Chondrocyte (in vitro differentiated cells): ENCODE results near the gene SYMPK. TPM values are rescaled to one million over a fixed set of nuclear protein-coding genes. Genes with fewer than 3 reads are reported as not detected.

Source experiments
- DNase-seq: peaks from one replicate; pipeline ENCODE4 v3.0.0; 2021; ENCODE audit warnings: mixed read lengths, low spot score
- H3K27ac Mint-ChIP-seq: one replicate; pipeline ENCODE4 v1.8.0; 2021; ENCODE audit warnings: mild to moderate bottlenecking, moderate library complexity, mixed read lengths; ENCODE audit not compliant: unreplicated experiment
- H3K27me3 Mint-ChIP-seq: 2 replicates; pipeline ENCODE4 v1.8.0; 2021; ENCODE audit warnings: low read depth, mixed read lengths
- H3K36me3 Mint-ChIP-seq: 2 replicates; pipeline ENCODE4 v1.8.0; 2021; ENCODE audit warnings: low read depth, mixed read lengths
- H3K4me1 Mint-ChIP-seq: 2 replicates; pipeline ENCODE4 v1.8.0; 2021; ENCODE audit warnings: low read depth, mild to moderate bottlenecking, mixed read lengths
- H3K4me3 Mint-ChIP-seq: one replicate; pipeline ENCODE4 v1.8.0; 2021; ENCODE audit warnings: mild to moderate bottlenecking, moderate library complexity, mixed read lengths; ENCODE audit not compliant: unreplicated experiment
- H3K9me3 Mint-ChIP-seq: 2 replicates; pipeline ENCODE4 v1.8.0; 2021; ENCODE audit warnings: low read depth, mixed read lengths
- CTCF ChIP-seq: fragments of 200-600 bp; sonication (generic); IDR thresholded peaks from 2 replicates; pipeline ENCODE4 v1.5.0; 2021; ENCODE audit warnings: antibody characterized with exemption, mild to moderate bottlenecking, moderate library complexity
- total RNA-seq: library from RNA; stranded (reverse); gene quantifications from 3 replicates; pipeline ENCODE4 v1.2.1, GENCODE V29; 2021

The SYMPK gene
- total RNA-seq, 1 donor from 2014 or later, result 56.5 TPM

DNA sequence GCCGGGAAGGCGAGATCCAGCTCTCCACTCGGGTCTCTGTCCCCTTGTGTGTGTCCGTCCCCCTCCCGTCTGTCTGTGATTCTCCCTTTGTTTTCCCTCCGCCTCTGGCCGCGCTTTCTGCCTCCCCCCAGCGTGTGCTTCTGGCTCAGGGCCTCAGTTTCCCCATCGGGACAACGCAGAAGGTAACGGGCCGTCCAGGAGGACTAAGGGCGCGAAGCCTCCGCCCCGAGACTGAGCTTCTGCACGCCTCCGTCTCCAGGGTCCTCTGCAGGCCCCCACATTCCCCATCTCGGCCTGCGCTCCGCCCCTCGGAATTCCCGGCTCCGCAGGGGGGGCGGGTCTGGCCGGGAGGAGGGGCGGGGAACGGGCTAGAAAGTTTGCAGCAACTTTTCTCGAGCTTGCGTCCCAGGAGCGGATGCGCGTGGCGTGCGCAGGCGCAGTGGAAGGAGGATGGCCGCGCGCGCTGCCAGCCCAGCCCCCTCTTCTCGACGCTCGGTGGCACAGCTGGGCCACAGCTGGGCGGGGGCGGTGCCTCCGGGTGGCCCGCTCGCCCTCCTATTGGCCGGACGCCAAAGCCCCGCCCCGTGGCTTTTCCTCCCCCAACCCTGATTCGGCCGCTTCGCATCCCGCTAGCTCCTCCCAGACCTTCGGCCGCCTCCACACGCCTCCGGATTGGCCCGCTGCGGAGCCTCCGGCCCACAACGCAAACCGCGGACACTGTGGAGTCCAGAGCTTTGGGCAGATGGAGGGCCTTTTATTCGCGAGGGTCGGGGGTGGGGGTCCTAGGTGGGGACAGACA is 93.8 kb downstream of the SYMPK start, which contains the start of gene SIX5:
SIX5 (minus strand) TSS at position 269 of the 799 bp plus-strand sequence. CDS start 408 bp downstream, outside the sequence.
- peak; percentile 98 for DNase-seq
- no peaks in the 10 kb centered on the region for H3K27me3 Mint-ChIP-seq
- TF ChIP-seq CTCF, result no peak
- H3K4me1 Mint-ChIP-seq, result peaks cover 37% of the 10 kb centered on the region
- peak within 1 kb of the TSS; percentile 95 for H3K4me3 Mint-ChIP-seq
- H3K36me3 Mint-ChIP-seq, result peaks cover 3% of the 10 kb centered on the region
- no peaks in the 10 kb centered on the region for H3K9me3 Mint-ChIP-seq
- peak within 1 kb of the TSS; percentile 99 for H3K27ac Mint-ChIP-seq

DNA sequence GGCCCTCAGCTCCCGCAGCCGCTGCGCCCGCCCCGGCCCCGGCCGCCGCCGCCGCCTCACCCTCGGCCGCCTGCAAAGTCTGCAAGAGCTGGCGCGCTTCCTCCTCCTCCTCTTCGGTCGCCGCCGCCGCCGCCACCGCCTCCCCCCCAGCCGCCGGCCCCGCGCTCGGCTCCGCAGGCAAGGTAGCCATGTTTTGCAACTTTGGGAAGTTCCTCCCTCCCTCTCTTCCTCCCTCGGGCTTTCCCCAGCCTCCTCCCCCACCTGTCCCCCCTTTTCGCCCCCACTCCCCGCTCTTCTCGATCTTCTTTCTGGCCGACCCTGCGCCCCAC is 94.3 kb downstream of the SYMPK start:
- TF ChIP-seq CTCF, result no peak
- H3K4me1 Mint-ChIP-seq, result peaks cover 37% of the 10 kb centered on the region
- H3K27me3 Mint-ChIP-seq, result no peaks in the 10 kb centered on the region
- peak overlapping the region; percentile 95 for H3K4me3 Mint-ChIP-seq
- H3K27ac Mint-ChIP-seq, result peak overlapping the region; percentile 99
- no peak for DNase-seq
- H3K9me3 Mint-ChIP-seq, result no peaks in the 10 kb centered on the region
- peaks cover 3% of the 10 kb centered on the region for H3K36me3 Mint-ChIP-seq

DNA sequence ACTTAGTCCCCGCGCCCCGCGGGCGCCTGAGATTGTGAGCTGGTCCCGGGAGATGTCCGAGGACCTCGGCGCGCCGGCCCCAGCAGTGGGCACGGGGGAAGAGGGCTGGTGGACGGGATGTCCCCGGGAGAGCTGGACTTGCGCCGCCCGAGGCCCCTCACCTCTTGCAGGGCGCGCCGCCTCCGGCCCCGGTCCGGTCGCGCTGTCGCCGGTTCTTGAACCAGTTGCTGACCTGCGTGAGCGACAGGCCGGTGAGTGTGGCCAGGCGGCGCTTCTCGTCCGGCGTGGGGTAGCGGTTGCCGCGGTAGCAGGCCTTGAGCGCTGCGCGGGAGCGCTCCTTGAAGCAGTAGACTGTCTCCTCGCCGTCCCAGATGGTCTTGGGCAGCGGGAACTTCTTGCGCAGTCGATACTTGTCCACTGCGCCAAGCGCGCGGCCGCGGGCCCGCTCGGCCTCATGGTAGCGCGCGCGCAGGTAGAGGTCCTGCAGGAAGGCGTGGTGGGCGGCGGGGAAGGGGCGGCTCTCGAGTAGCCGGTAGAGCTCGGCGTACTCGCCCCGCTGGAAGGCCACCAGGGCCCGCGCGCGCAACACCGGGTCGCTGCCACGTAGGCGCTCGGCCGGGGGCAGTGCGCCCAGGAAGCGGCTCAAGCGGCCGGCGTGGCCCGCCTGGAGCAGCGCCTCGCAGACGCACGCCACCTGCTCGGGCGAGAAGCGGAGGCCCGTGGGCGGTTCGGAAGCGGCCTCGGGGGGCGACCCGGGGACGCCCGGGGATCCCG is 94.9 kb downstream of the SYMPK start:
- peak overlapping the region; percentile 92 for H3K27ac Mint-ChIP-seq

DNA sequence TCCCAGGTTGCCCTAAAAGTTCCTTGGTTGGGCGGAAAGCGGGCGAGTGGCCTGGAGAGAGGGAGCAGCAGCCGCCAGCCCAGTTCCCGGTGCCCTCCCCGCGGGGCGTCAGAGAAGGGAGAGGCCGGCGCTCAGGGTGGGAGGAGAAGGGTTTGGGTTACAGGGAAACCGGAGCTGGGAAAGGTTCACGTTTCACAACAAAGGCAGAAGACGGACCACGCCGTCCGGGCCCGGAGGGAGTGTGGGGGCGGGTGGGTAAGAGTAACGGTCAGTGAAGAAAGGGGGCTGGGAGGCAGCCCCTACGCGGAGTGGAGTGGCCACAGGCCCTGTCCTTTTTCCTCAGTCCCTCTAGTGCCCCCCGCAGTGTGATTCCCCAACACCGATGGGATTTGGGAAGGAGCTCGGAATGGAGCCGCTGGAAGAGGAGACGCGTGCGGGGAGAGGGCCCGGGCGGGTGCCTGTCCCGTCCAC is 95.5 kb downstream of the SYMPK start:
- TF ChIP-seq CTCF, result no peak
- Mint-ChIP-seq H3K36me3 (peaks cover 3% of the 10 kb centered on the region), H3K4me1 (peaks cover 37% of the 10 kb centered on the region), H3K27me3 (no peaks in the 10 kb centered on the region), H3K27ac (peak overlapping the region; percentile 92), H3K4me3 (peak overlapping the region; percentile 79), H3K9me3 (no peaks in the 10 kb centered on the region)
- DNase-seq, result no peak

More for the DNA sequence above, 94.9 kb downstream of the SYMPK start:
- no peak for DNase-seq
- Mint-ChIP-seq H3K27me3 (no peaks in the 10 kb centered on the region), H3K9me3 (no peaks in the 10 kb centered on the region), H3K4me1 (peaks cover 37% of the 10 kb centered on the region), H3K36me3 (peaks cover 3% of the 10 kb centered on the region), H3K4me3 (peak overlapping the region; percentile 79)
- TF ChIP-seq CTCF, result no peak

- Mint-ChIP-seq H3K27ac (peak overlapping the region; percentile 92), H3K4me1 (peaks cover 31% of the 10 kb centered on the region), H3K27me3 (no peaks in the 10 kb centered on the region), H3K4me3 (peak overlapping the region; percentile 79), H3K36me3 (peaks cover 3% of the 10 kb centered on the region), H3K9me3 (no peaks in the 10 kb centered on the region)
- no peak for TF ChIP-seq CTCF
- DNase-seq, result no peak
Measured at GRCh38 chr19:45766869-45767346, 96.0 kb downstream of the SYMPK start.
